Retinal pigment epithelial cell (primary cell): ENCODE data around the gene SLC9A9.
A peak's percentile ranks its signal among the peaks of the same experiment; 100 is the strongest.

Experiments used
- DNase-seq: peaks from one replicate; pipeline ENCODE4 v3.0.0-alpha.2; 2010; ENCODE audit warnings: low read depth
- H3K4me3 ChIP-seq: 2 replicates; pipeline ENCODE4 v1.5.1; 2011; ENCODE audit warnings: mild to moderate bottlenecking, low read length, control low read depth, moderate library complexity
- TF ChIP-seq, protein P1 (sequence below): conservative IDR thresholded peaks from 2 replicates; pipeline ENCODE4 v1.5.1; 2011; ENCODE audit warnings: low read depth, low read length, control low read depth, inconsistent platforms

SLC9A9 gene

DNA sequence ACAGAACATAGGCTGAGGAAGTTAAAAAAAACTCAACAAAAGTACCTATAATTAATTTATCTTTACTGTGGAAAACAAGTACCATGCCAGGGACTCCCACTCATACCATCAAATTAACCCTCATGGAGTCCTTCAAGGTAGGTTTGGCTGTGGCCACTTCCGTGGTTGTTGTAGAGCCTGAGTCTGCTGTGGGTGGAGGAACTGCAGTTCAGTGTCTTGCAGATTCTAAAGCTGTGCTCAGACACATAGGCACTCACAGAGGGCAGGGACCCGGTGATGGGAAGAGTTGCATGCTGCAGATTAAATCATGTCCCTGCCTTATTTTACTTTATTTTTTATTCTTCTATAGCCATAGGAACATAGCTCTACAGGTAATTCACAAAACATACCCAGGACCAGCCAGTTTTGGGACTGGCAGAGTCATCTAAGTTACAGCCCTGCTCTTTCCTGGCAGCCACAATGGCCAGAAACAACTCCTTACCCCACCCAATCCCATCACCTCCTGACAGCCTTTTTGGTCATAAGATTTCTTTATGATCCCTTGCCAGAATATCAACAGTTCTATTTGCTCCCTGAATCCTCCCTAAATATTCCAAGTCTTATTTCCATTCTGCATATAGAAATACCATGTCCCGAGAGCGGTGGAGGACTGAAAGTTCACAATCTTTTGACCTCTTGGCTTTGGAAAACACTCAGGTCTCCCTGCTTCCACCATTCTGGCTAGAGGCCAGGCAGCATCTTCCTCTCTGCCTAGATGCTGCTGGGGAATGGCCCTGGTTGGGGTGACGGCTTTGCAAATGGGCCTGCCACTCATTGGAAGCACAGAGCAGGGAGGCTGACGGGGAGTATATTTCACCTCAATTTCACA lies 535.0 kb downstream of the SLC9A9 start:
- DNase-seq, result no peak
- TF ChIP-seq, protein P1, sequence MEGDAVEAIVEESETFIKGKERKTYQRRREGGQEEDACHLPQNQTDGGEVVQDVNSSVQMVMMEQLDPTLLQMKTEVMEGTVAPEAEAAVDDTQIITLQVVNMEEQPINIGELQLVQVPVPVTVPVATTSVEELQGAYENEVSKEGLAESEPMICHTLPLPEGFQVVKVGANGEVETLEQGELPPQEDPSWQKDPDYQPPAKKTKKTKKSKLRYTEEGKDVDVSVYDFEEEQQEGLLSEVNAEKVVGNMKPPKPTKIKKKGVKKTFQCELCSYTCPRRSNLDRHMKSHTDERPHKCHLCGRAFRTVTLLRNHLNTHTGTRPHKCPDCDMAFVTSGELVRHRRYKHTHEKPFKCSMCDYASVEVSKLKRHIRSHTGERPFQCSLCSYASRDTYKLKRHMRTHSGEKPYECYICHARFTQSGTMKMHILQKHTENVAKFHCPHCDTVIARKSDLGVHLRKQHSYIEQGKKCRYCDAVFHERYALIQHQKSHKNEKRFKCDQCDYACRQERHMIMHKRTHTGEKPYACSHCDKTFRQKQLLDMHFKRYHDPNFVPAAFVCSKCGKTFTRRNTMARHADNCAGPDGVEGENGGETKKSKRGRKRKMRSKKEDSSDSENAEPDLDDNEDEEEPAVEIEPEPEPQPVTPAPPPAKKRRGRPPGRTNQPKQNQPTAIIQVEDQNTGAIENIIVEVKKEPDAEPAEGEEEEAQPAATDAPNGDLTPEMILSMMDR, result no peak

DNA sequence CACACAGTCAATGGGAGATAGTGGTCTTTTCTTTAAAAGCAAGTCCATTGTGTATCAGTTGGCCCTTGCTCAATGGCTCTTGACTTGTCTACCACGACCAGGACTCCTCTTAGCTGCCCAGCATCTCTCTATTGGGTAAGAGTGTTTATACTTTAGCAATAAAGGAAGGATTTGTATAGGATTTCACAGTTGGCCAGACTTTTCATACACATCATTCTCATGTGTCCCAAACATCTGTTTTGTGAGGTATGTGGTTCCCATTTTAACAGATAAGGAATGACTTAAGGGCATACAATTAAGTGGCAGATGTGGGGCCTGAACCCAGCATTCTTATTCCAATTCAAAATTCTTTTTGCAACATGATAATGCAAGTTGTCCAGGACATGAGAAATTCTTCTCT lies 537.2 kb downstream of the SLC9A9 start:
- DNase-seq, result no peak
- TF ChIP-seq, protein P1, result no peak
- H3K4me3 ChIP-seq, result no peak overlapping the region

More for the DNA sequence above, 535.0 kb downstream of the SLC9A9 start:
- H3K4me3 ChIP-seq, result no peak overlapping the region

DNA sequence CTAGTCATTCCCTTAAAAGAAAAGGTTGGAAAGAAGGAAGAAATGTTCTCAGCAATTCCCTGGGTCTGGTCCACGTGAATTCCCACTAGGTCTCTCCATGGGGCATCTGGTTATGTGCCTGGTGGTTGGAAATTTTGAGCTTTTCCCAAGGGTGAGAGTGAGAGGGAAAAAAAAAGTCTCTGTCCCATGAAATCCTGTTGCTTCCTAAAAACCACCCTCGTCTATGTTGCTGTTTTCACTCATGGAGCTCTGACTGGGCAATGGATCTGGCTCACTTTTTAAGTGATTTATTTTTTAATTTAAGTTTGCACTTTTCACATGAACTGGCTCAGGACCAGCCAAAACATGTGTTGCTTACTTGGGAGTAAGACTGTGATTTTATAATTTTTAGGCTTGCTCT lies 538.6 kb downstream of the SLC9A9 start:
- DNase-seq, result no peak

DNA sequence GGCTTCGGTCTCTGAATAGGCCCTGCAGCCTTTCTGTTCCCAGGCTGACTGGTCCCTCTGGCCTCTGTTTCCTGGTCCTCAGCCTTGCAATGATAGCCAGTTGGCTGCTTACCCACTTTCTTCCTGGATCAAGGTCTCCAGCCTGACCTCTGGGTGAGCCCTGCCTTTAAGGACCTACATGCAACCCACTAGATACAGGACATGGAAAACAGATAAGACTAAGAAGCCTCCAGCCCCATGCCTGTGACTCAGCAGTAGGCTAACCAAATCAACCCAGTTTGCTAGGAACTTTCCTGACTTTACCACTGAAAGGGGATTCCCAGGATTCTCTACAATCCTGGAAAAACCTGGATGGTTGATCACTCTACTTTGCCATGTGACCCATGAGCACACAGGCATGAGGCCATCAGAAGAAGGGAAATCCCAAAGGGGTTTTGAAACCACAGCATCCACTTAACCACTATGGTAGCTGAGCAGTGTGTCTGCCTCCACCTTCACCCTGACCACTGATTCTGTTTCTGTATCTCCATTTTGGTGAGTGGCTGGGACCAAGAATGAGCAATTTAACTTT lies 540.6 kb downstream of the SLC9A9 start:
- TF ChIP-seq, protein P1, result no peak
- H3K4me3 ChIP-seq, result no peak overlapping the region
- DNase-seq, result peak; percentile 36

More for the DNA sequence above, 538.6 kb downstream of the SLC9A9 start:
- H3K4me3 ChIP-seq, result no peak overlapping the region
- TF ChIP-seq, protein P1, result no peak

DNA sequence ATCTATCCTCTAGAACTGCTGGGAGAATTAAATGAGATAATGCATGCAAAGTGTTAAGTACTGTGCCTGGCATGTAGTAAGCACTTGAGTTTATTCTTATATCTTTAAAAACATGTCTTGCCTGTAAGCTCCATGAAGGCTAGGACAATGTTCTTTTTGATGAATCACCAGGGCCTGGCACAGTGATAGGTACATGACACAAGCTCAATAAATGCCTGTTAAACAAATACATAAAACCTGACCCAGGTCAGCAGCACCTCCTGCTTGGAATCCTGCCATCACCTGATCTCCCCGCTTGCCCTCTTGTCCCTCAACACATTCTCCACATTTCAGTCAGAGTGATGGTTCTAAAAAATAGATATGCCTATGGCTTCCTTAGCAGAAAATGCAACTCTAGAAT lies 541.9 kb downstream of the SLC9A9 start:
- no peak for DNase-seq
- TF ChIP-seq, protein P1, result no peak
- no peak overlapping the region for H3K4me3 ChIP-seq

DNA sequence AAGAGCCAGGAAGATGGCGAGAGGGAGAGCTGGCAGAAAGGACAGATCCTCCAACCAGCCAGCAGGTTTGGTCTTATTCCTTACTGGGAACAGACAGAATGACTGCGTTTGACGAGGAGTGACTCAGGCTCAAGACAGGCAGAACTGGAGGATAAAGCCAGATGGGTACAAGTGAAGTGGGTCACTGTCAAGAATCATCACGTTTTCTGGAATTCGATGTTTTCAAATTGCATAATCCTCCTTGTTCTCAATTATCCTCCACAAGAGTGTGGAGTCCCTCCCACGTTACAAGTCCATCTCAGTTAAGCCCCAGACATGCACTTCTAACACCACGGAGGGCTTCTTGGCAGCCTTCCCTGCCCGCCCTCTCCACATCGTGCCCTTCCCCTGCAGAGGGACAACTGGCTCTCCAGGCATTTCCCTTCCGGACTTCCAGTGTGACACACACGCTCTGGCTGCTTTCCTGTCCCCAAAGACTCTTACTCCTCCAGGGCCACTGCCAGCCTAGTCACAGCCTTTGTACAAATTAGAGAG lies 545.6 kb downstream of the SLC9A9 start:
- peak; percentile 37 for DNase-seq
- TF ChIP-seq, protein P1, result no peak
- H3K4me3 ChIP-seq, result no peak overlapping the region
